BJ (cell line): ENCODE results near the gene PPP1R14C. TPM values are rescaled to one million over a fixed set of nuclear protein-coding genes. Genes with fewer than 3 reads are reported as not detected.

Experiments used
- CTCF ChIA-PET: fragments of 350-600 bp; formaldehyde crosslinking; extraction: SDS; loops from one replicate; lab custom pipeline; 2021; ENCODE audit warnings: antibody characterized with exemption, inconsistent platforms; lab: Yijun Ruan, JAX
- POLR2A ChIA-PET: fragments of 300-600 bp; sonication (Branson Sonifier 250); formaldehyde crosslinking; extraction: SDS; loops from one replicate; lab custom pipeline; 2021; ENCODE audit warnings: antibody characterized with exemption; lab: Charles Lee
- DNase-seq: peaks from one replicate; pipeline ENCODE4 v3.0.0-alpha.2; 2011; ENCODE audit warnings: low read depth
- H3K27me3 ChIP-seq: 2 replicates; pipeline ENCODE4 v1.6.0; 2011; ENCODE audit warnings: low read length; ENCODE audit not compliant: control insufficient read depth, insufficient read depth
- H3K36me3 ChIP-seq: 2 replicates; pipeline ENCODE4 v1.5.1; 2011; ENCODE audit warnings: low read length; ENCODE audit not compliant: control insufficient read depth, insufficient read depth
- H3K4me3 ChIP-seq: 2 replicates; pipeline ENCODE4 v1.5.1; 2011; ENCODE audit warnings: low read depth, mild to moderate bottlenecking, control low read depth, low read length
- polyA plus RNA-seq: library from polyadenylated mRNA; depleted of rRNA; stranded (reverse); fragments of >200 nt; gene quantifications from 2 replicates; pipeline ENCODE4 v1.2.3, GENCODE V29; 2011
- TF ChIP-seq, protein P1 (sequence below): IDR thresholded peaks from 2 replicates; pipeline ENCODE4 v1.5.1; 2011; ENCODE audit warnings: low read depth, mild to moderate bottlenecking, control low read depth, inconsistent platforms, low read length, moderate library complexity; ENCODE audit not compliant: insufficient read depth

The PPP1R14C gene
- polyA plus RNA-seq, 1 experiment, result 0.05 TPM

DNA sequence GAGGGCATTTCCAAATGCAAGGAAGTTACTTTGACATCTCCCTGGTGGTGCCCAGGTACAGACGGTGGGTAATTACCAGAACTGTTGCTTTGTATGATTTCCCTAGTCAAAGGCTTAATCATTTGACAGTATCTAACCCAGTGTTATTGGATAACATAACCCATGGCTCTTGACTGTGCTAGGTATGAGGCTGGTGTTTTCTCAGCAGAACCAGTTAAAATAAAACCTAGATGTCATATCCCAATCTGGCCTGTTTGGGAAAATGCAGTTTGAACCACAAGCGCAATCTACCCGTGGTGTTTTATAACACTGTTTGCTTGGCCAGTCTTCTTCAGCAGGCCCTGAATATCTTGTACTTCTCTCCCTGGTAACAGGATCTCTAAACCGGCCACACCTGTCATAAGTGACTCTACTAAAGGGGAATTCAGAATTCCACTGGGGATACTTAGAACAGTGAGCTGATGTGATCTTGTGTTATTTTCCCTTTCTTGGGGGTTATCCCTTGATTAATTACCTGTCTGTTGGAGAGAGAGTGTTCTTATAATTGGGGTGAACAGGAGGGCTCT, 32.8 kb downstream of the PPP1R14C start:
- no peak for DNase-seq
- Histone ChIP-seq H3K27me3 (no peaks in the 10 kb centered on the region), H3K36me3 (no peaks in the 10 kb centered on the region), H3K4me3 (no peak overlapping the region)
- ChIA-PET POLR2A (no interaction called here), CTCF (no interaction called here)
- TF ChIP-seq, protein P1, sequence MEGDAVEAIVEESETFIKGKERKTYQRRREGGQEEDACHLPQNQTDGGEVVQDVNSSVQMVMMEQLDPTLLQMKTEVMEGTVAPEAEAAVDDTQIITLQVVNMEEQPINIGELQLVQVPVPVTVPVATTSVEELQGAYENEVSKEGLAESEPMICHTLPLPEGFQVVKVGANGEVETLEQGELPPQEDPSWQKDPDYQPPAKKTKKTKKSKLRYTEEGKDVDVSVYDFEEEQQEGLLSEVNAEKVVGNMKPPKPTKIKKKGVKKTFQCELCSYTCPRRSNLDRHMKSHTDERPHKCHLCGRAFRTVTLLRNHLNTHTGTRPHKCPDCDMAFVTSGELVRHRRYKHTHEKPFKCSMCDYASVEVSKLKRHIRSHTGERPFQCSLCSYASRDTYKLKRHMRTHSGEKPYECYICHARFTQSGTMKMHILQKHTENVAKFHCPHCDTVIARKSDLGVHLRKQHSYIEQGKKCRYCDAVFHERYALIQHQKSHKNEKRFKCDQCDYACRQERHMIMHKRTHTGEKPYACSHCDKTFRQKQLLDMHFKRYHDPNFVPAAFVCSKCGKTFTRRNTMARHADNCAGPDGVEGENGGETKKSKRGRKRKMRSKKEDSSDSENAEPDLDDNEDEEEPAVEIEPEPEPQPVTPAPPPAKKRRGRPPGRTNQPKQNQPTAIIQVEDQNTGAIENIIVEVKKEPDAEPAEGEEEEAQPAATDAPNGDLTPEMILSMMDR, result no peak

DNA sequence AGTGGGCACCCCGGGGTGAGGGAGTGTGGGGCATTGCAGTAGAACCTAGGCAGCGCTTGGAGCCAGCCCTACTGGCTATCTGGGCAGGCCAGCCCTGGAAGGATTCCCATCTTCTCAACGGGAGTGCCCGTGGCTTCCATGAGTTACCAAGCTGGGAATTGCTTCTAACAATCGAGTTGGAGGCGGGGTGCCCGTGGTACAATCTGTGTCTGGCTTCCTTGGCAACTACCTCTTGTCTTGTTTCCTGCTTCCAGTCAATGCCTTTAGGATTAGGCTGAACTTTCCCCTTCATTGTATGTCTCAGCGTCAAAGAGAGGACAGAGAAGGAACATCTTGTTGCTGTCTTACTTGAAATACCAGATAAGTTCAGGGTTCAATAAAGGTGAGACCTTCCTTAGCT, 33.3 kb downstream of the PPP1R14C start:
- TF ChIP-seq, protein P1, result no peak
- no peak for DNase-seq
- Histone ChIP-seq H3K4me3 (no peak overlapping the region), H3K36me3 (no peaks in the 10 kb centered on the region), H3K27me3 (no peaks in the 10 kb centered on the region)
- CTCF ChIA-PET, result no interaction called here
- POLR2A ChIA-PET, result no interaction called here

DNA sequence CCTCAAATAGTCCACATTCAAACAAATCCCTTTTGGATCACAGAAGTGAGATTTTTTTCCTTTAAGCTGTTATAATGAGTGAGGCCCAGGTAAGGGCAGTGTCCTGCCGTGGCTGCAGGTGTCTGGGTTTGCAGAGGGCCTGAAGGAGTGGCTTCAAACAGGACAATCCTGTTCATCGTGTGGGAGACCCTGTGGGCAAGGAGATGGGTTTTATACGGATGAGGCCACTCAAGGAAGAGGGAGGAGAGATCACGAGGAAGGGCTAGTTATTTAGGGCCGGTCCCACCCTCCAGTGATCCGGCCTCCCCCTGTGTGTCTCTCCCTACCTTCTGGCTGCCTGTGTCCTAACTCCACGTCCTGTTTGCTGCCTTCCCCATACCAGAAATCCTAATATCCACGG, 33.8 kb downstream of the PPP1R14C start:
- ChIA-PET CTCF (no interaction called here), POLR2A (no interaction called here)
- TF ChIP-seq, protein P1, result no peak
- DNase-seq, result no peak
- Histone ChIP-seq H3K27me3 (no peaks in the 10 kb centered on the region), H3K36me3 (no peaks in the 10 kb centered on the region), H3K4me3 (no peak overlapping the region)

DNA sequence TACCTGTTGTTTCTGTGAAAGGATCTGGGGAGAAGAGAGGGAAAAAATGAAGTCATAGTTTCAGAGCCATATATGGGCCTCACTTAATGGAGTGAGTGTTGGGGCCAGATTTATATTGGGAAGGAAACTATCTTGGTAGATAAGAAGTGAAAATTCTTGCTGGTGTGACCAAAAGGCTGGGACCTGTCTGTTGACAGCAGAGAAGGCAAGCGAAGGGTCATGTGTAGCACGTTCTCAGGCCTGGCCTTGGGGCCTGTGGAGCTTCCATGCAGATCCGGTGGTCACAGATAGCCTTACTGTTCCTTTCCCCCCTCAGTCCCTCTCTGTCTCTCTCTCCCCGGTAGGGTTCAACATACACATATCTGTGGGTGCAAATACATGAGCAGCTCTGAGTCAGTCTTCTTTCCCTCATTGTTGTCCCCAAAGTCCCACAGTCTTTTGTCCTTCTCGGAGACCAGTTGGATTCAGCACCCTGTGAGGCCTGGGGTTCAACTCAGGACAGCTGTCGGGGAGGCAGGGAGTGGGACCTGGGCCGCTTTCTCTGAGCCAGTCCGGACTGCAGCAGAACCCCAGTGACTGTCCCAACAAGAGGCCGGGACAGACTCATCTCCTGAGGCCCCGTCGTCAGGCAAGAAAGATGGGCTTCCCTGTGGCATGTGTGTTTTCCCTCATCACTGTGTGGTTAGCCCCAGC, 34.6 kb downstream of the PPP1R14C start:
- TF ChIP-seq, protein P1, result no peak
- ChIA-PET POLR2A (no interaction called here), CTCF (no interaction called here)
- Histone ChIP-seq H3K4me3 (no peak overlapping the region), H3K27me3 (no peaks in the 10 kb centered on the region), H3K36me3 (no peaks in the 10 kb centered on the region; the same call in 1 of the 2 replicates)
- DNase-seq, result no peak

DNA sequence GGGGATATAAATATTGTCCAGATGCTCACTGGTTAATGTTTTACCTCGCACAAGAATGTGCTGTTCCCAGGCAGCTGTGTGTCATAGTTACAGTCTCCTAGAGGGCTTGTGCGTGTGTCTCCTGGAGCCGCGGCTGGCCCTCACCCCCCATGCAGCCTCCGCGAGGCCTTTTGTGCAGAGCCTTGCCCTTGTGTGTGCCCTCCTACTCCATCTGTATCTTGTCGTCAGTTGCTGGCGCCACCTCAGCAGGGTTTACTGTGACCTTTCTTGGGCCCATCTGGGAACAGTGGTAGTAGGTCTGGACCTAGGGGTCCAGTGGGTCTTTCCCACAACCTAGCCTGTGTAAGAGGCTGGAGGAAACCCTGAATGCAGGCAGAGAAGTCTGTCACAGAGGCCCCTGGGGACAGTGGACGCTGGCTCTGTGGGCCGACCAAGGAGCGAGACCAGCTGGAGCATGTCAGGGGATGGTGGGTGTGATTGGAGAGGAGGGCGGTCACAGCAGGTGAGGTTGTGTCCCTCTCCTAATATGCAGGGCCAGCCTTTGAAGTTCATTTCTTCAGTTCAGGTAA, 35.2 kb downstream of the PPP1R14C start:
- CTCF ChIA-PET, result no interaction called here
- H3K27me3 ChIP-seq, result no peaks in the 10 kb centered on the region

More for the DNA sequence above, 35.2 kb downstream of the PPP1R14C start:
- no peaks in the 10 kb centered on the region; the same call in 1 of the 2 replicates for H3K36me3 ChIP-seq
- POLR2A ChIA-PET, result no interaction called here
- TF ChIP-seq, protein P1, result no peak
- H3K4me3 ChIP-seq, result no peak overlapping the region
- DNase-seq, result no peak
